Measurements from ENCODE around the gene PAWR.

PAWR gene

GRCh38 chr12:79638490-79638889 lies 52.3 kb downstream of the PAWR start:
- CTCF ChIA-PET: no interaction called here

GRCh38 chr12:79637093-79637492 lies 53.7 kb downstream of the PAWR start:
- Histone ChIP-seq H3K36me3 (ENCODE audit: control insufficient read depth in 2 of 2, insufficient read depth in 1 of 2, low read length in 2 of 2) (no peaks in the 10 kb centered on the region; a peak in 1 of 3 replicates), H3K9me3 (ENCODE audit: control insufficient read depth, insufficient read depth, low read depth, low read length) (no peaks in the 10 kb centered on the region), H3K4me1 (ENCODE audit: control insufficient read depth, insufficient read depth, low read length) (peaks cover 39% of the 10 kb centered on the region), H3K4me3 (ENCODE audit: low read depth, low read length) (no peak overlapping the region), H3K27ac (ENCODE audit: extremely low read depth, low read depth, low read length) (no peak overlapping the region)
- CTCF ChIA-PET: interaction anchor here (0.6 to 0.7 kb wide), 3 partner anchors 19 to 432 kb away, joined by 3 to 6 read pairs (median 4); no protein-coding TSS in a partner anchor
- no peak for TF ChIP-seq ZNF2 (tag by site-specific recombination; IDR thresholded peaks at IDR 0.05)
- TF ChIP-seq KLF10 (tag by site-specific recombination; IDR thresholded peaks at IDR 0.05): no peak
- TF ChIP-seq GLI4 (tag by site-specific recombination; IDR thresholded peaks at IDR 0.05): no peak
- POLR2A ChIA-PET: no interaction called here

More at GRCh38 chr12:79638490-79638889, 52.3 kb downstream of the PAWR start:
- no peak overlapping the region for H3K4me3 ChIP-seq (ENCODE audit: low read depth, low read length)
- no peak for TF ChIP-seq ZNF202 (tag by site-specific recombination; IDR thresholded peaks at IDR 0.05; ENCODE audit: borderline replicate concordance)
- peak; percentile 42 for TF ChIP-seq PRDM6 (tag by site-specific recombination; IDR thresholded peaks at IDR 0.05)
- TF ChIP-seq ZNF518A (tag by site-specific recombination; conservative IDR thresholded peaks at IDR 0.05; ENCODE audit: low read depth): no peak
- TF ChIP-seq ZNF175 (tag by site-specific recombination; IDR thresholded peaks at IDR 0.05): no peak
- no peak for TF ChIP-seq ZBTB21 (tag by site-specific recombination; IDR thresholded peaks at IDR 0.05)
- TF ChIP-seq SP3 (tag by site-specific recombination; IDR thresholded peaks at IDR 0.05): no peak
- POLR2A ChIA-PET: no interaction called here
- H3K4me1 ChIP-seq (ENCODE audit: control insufficient read depth, insufficient read depth, low read length): peaks cover 38% of the 10 kb centered on the region
- H3K9me3 ChIP-seq (ENCODE audit: control insufficient read depth, insufficient read depth, low read depth, low read length): no peaks in the 10 kb centered on the region
- no peak overlapping the region for H3K27ac ChIP-seq (ENCODE audit: extremely low read depth, low read depth, low read length)
- H3K36me3 ChIP-seq (ENCODE audit: control insufficient read depth in 2 of 2, insufficient read depth in 1 of 2, low read length in 2 of 2): no peaks in the 10 kb centered on the region; a peak in 1 of 3 replicates

DNA sequence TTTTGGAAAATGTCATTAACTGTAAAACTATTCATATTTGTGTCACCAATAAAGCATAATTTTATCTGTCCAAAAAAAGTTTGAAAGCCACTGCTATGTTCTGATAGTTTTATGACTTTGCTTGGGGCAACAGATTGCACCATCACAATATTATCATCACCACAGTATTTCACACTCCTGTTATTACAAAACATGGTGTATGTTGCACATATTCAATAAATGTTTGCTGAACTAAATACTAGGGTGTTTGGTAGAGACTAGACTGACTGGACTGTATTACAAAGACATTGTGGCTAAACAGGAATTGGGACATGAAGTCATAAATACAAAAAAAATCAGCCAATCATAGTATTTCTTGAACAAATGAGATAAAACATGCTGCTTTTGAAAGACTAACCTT lies 55.1 kb downstream of the PAWR start:
- ChIA-PET POLR2A (no interaction called here), CTCF (no interaction called here)
- TF ChIP-seq PRDM6 (tag by site-specific recombination; IDR thresholded peaks at IDR 0.05) (peak; percentile 59), BCL11A (tag by site-specific recombination; IDR thresholded peaks at IDR 0.05; ENCODE audit: low read depth) (no peak)
- no peak overlapping the region for H3K4me3 ChIP-seq (ENCODE audit: low read depth, low read length)
- no peaks in the 10 kb centered on the region for H3K9me3 ChIP-seq (ENCODE audit: control insufficient read depth, insufficient read depth, low read depth, low read length)
- H3K4me1 ChIP-seq (ENCODE audit: control insufficient read depth, insufficient read depth, low read length): peaks cover 39% of the 10 kb centered on the region
- H3K36me3 ChIP-seq (ENCODE audit: control insufficient read depth in 2 of 2, insufficient read depth in 1 of 2, low read length in 2 of 2): no peaks in the 10 kb centered on the region
- H3K27ac ChIP-seq (ENCODE audit: extremely low read depth, low read depth, low read length): no peak overlapping the region
